Measurements from ENCODE around the gene NADK2.

The NADK2 gene

GRCh38 chr5:36246036-36246800, 4.5 kb upstream of the NADK2 start:
- no peak for DNase-seq

- no peak for DNase-seq
These were observed 2.4 kb upstream of the NADK2 start for GRCh38 chr5:36244076-36244475.

- DNase-seq = no peak
These were observed 1.9 kb upstream of the NADK2 start for GRCh38 chr5:36243653-36244052.

- DNase-seq = peak; percentile 75
These were observed 1.1 kb upstream of the NADK2 start for GRCh38 chr5:36242534-36243485.

GRCh38 chr5:36240779-36241630, 720 bp downstream of the NADK2 start:
- peak; percentile 82 for DNase-seq

GRCh38 chr5:36239370-36240293, 2.1 kb downstream of the NADK2 start:
- no peak for DNase-seq

GRCh38 chr5:36238502-36239295, 3.0 kb downstream of the NADK2 start:
- DNase-seq = no peak

- no peak for DNase-seq
These were observed 4.0 kb downstream of the NADK2 start for GRCh38 chr5:36237751-36238150.

- DNase-seq = no peak
These were observed 4.9 kb downstream of the NADK2 start for GRCh38 chr5:36236801-36237200.

- DNase-seq = no peak
These were observed 9.2 kb downstream of the NADK2 start for GRCh38 chr5:36232533-36232932.

GRCh38 chr5:36230151-36230790, 11.5 kb downstream of the NADK2 start:
- DNase-seq = no peak

GRCh38 chr5:36228505-36228904, 13.2 kb downstream of the NADK2 start:
- DNase-seq = no peak

- DNase-seq = no peak
These were observed 14.7 kb downstream of the NADK2 start for GRCh38 chr5:36227046-36227445.

- DNase-seq = no peak
These were observed 19.1 kb downstream of the NADK2 start for GRCh38 chr5:36222620-36223019.

GRCh38 chr5:36217988-36218387, 23.7 kb downstream of the NADK2 start:
- DNase-seq = no peak

- DNase-seq = no peak
These were observed 24.2 kb downstream of the NADK2 start for GRCh38 chr5:36217567-36217966.

GRCh38 chr5:36215910-36216309, 25.8 kb downstream of the NADK2 start:
- DNase-seq = no peak

GRCh38 chr5:36214436-36214835, 27.3 kb downstream of the NADK2 start:
- DNase-seq = no peak

GRCh38 chr5:36209664-36210063, 32.1 kb downstream of the NADK2 start:
- no peak for DNase-seq

- no peak for DNase-seq
These were observed 32.9 kb downstream of the NADK2 start for GRCh38 chr5:36208786-36209185.
